ENCODE measurements around the gene GALNT2. TPM values are rescaled to one million over a fixed set of nuclear protein-coding genes. Genes with fewer than 3 reads are reported as not detected.

Gene GALNT2
- total and polyA plus RNA-seq, 2 of the 4 experiments (the other 2 are of a cell fraction) = 50.4 to 189 TPM

- Histone ChIP-seq H3K79me1 (ENCODE audit: low read depth in 1 of 2, low read length in 2 of 2) (no peaks in the 10 kb centered on the region), H2AFZ (replicated peaks; ENCODE audit: low read length, poor library complexity) (no peak overlapping the region), H4K91ac (ENCODE audit: insufficient read depth, low read depth, low read length) (no peak overlapping the region), H2BK5ac (ENCODE audit: low read depth, low read length, poor library complexity, severe bottlenecking) (no peak overlapping the region), H2AK9ac (replicated peaks; ENCODE audit: low read depth, low read length, poor library complexity) (no peak overlapping the region), H3K4me2 (ENCODE audit: low read depth, low read length) (no peak overlapping the region), H3K27me3 (ENCODE audit: control insufficient read depth, insufficient read depth, low read length) (peaks cover 29% of the 10 kb centered on the region), H3K4me3 (ENCODE audit: insufficient read depth, low read depth, low read length) (no peak overlapping the region), H3K9me1 (ENCODE audit: insufficient read depth, low read length) (no peaks in the 10 kb centered on the region), H3K4me1 (ENCODE audit: control insufficient read depth, insufficient read depth, low read length) (no peaks in the 10 kb centered on the region), H3K36me3 (ENCODE audit: control insufficient read depth, insufficient read depth, low read length) (no peaks in the 10 kb centered on the region), H3K23ac (ENCODE audit: low read depth, low read length) (no peak overlapping the region), H4K8ac (ENCODE audit: low read depth in 2 of 2, low read length in 2 of 2) (no peak overlapping the region), H3K9me3 (ENCODE audit: control insufficient read depth, insufficient read depth, low read length) (no peaks in the 10 kb centered on the region), H3K4ac (ENCODE audit: low read depth, low read length) (no peak overlapping the region), H3K9ac (ENCODE audit: low read depth, low read length) (no peak overlapping the region), H2BK15ac (ENCODE audit: low read depth, low read length) (no peak overlapping the region), H4K20me1 (ENCODE audit: insufficient read depth, low read length) (no peaks in the 10 kb centered on the region), H3K56ac (ENCODE audit: extremely low read depth, insufficient read depth, low read length) (no peak overlapping the region), H3K27ac (ENCODE audit: insufficient read depth, low read length) (no peak overlapping the region), H2AK5ac (ENCODE audit: low read depth, low read length) (no peak overlapping the region), H2BK120ac (ENCODE audit: low read depth, low read length) (no peak overlapping the region), H3K14ac (replicated peaks; ENCODE audit: low read depth, low read length) (no peak overlapping the region), H4K5ac (ENCODE audit: low read depth, low read length) (no peak overlapping the region), H2BK20ac (ENCODE audit: low read depth, low read length) (no peak overlapping the region), H3K18ac (ENCODE audit: low read depth, low read length) (no peak overlapping the region)
- DNase-seq = no peak
- no TSS peak for BruUV-seq (replicated peaks)
- POLR2A ChIA-PET (ENCODE audit: unreplicated experiment) = no interaction called here
- ATAC-seq (ENCODE audit: low read depth) = no peak
- intact Hi-C loops (cut with micrococcal nuclease) (no loop called here), in situ Hi-C loops (cut with MboI; ENCODE audit: low sequenced_read_pairs) (no loop called here), dilution Hi-C loops (cut with HindIII; ENCODE audit: low sequenced_read_pairs, unreplicated experiment) (no loop called here)
- no CpG with 5 or more reads among the region's 7 CpGs for WGBS, 2 experiments (ENCODE audit: extremely low coverage in 2 of 2, insufficient read length in 1 of 2)
- TF ChIP-seq MAFK (IDR thresholded peaks at IDR 0.05; ENCODE audit: low read depth, low read length) = no peak
- TF ChIP-seq RCOR1 (IDR thresholded peaks at IDR 0.05; ENCODE audit: insufficient replicate concordance, low read length) = no peak
- no peak for TF ChIP-seq MAZ (IDR thresholded peaks at IDR 0.05; ENCODE audit: borderline replicate concordance, low read depth, low read length)
- no peak for TF ChIP-seq POLR2A (IDR thresholded peaks at IDR 0.05; ENCODE audit: low read depth, low read length)
- TF ChIP-seq RFX5 (IDR thresholded peaks at IDR 0.05; ENCODE audit: low read depth, low read length) = no peak
- TF ChIP-seq SMC3 (IDR thresholded peaks at IDR 0.05; ENCODE audit: low read depth, low read length) = no peak
- TF ChIP-seq USF2 (IDR thresholded peaks at IDR 0.05; ENCODE audit: low read depth, low read length) = no peak
- no peak for TF ChIP-seq FOS (IDR thresholded peaks at IDR 0.05; ENCODE audit: low read depth, low read length)
- no peak for TF ChIP-seq CEBPB (IDR thresholded peaks at IDR 0.05; ENCODE audit: low read depth, low read length)
- no peak for TF ChIP-seq RAD21 (IDR thresholded peaks at IDR 0.05; ENCODE audit: low read length)
- no peak for TF ChIP-seq CTCF (conservative IDR thresholded peaks at IDR 0.05; ENCODE audit: low read depth, low read length)
- no peak for TF ChIP-seq MXI1 (IDR thresholded peaks at IDR 0.05; ENCODE audit: borderline replicate concordance, low read depth, low read length)
- TF ChIP-seq BHLHE40 (IDR thresholded peaks at IDR 0.05; ENCODE audit: low read depth, low read length) = no peak
- no peak for TF ChIP-seq NFE2L2 (IDR thresholded peaks at IDR 0.05; ENCODE audit: low read depth, low read length)
- no peak for TF ChIP-seq CHD1 (IDR thresholded peaks at IDR 0.05; ENCODE audit: low read depth, low read length)
- no peak for TF ChIP-seq ELK1 (IDR thresholded peaks at IDR 0.05; ENCODE audit: borderline replicate concordance, low read depth, low read length)
- CTCF ChIA-PET = no interaction called here
These were observed 15.9 kb upstream of the GALNT2 start for GRCh38 chr1:230050973-230051735.

Data from IMR-90 (cell line).